Activated CD8-positive, alpha-beta memory T cell treated with anti-CD3 and anti-CD28 coated beads, Interleukin-2, amount 50 U/mL, for 24 hours (primary cell): ENCODE data around the gene MOB2.

Source experiments
- DNase-seq: peaks from one replicate; pipeline ENCODE4 v3.0.0-alpha.2; 2020; ENCODE audit errors: extremely low read depth

MOB2 gene

GRCh38 chr11:1504138-1504537 lies 17.6 kb upstream of the MOB2 start:
- DNase-seq, result no peak

GRCh38 chr11:1503708-1504104 lies 17.1 kb upstream of the MOB2 start:
- DNase-seq, result no peak

GRCh38 chr11:1502954-1503707 lies 16.6 kb upstream of the MOB2 start:
- no peak for DNase-seq

- no peak for DNase-seq
These were observed 15.8 kb upstream of the MOB2 start for GRCh38 chr11:1502168-1502953.

- no peak for DNase-seq
These were observed 15.0 kb upstream of the MOB2 start for GRCh38 chr11:1501421-1502167.

GRCh38 chr11:1500466-1501420 lies 14.2 kb upstream of the MOB2 start:
- DNase-seq, result no peak

- no peak for DNase-seq
These were observed 13.3 kb upstream of the MOB2 start for GRCh38 chr11:1499899-1500298.

- no peak for DNase-seq
These were observed 12.8 kb upstream of the MOB2 start for GRCh38 chr11:1499261-1499890.

GRCh38 chr11:1498262-1498661 lies 11.7 kb upstream of the MOB2 start:
- DNase-seq, result no peak

GRCh38 chr11:1497600-1497999 lies 11.0 kb upstream of the MOB2 start:
- no peak for DNase-seq

- no peak for DNase-seq
These were observed 10.1 kb upstream of the MOB2 start for GRCh38 chr11:1496761-1497095.

GRCh38 chr11:1496091-1496760 lies 9.6 kb upstream of the MOB2 start:
- no peak for DNase-seq

GRCh38 chr11:1494650-1495049 lies 8.1 kb upstream of the MOB2 start:
- DNase-seq, result no peak

GRCh38 chr11:1493650-1494244 lies 7.2 kb upstream of the MOB2 start:
- no peak for DNase-seq

- DNase-seq, result no peak
These were observed 4.8 kb upstream of the MOB2 start for GRCh38 chr11:1491379-1491778.

GRCh38 chr11:1490651-1491050 lies 4.1 kb upstream of the MOB2 start:
- no peak for DNase-seq

- DNase-seq, result no peak
These were observed 2.1 kb upstream of the MOB2 start for GRCh38 chr11:1488575-1489180.

GRCh38 chr11:1487851-1488574 lies 1.4 kb upstream of the MOB2 start:
- no peak for DNase-seq
